ENCODE results near the gene EIF4E2.

- TF ChIP-seq POLR2A (IDR thresholded peaks at IDR 0.05; ENCODE audit: low read length) (no peak), GATA1 (IDR thresholded peaks at IDR 0.05; ENCODE audit: low read depth, low read length) (no peak)
Observed at GRCh38 chr2:232523402-232523681, 27.1 kb upstream of the EIF4E2 start.

Measured in erythroblast (primary cell).